ENCODE results near the gene COL2A1.
A peak's percentile ranks its signal among the peaks of the same experiment; 100 is the strongest.

Gene COL2A1

GRCh38 chr12:48025281-48025680 is 21.0 kb upstream of the COL2A1 start:
- H3K27me3 ChIP-seq (ENCODE audit: low read depth): no peaks in the 10 kb centered on the region
- H3K9me3 ChIP-seq: no peaks in the 10 kb centered on the region
- H3K36me3 ChIP-seq (replicated peaks): no peaks in the 10 kb centered on the region
- no peak for DNase-seq (ENCODE audit: low spot score in 2 of 2)
- H3K4me1 ChIP-seq: peaks cover 11% of the 10 kb centered on the region
- no peak overlapping the region for H3K4me3 ChIP-seq
- in situ Hi-C loops (cut with MboI; ENCODE audit: low sequenced_read_pairs): no loop called here

GRCh38 chr12:48024735-48025134 is 20.5 kb upstream of the COL2A1 start:
- in situ Hi-C loops (cut with MboI; ENCODE audit: low sequenced_read_pairs): no loop called here
- DNase-seq (ENCODE audit: low spot score in 2 of 2): no peak
- Histone ChIP-seq H3K9me3 (no peaks in the 10 kb centered on the region), H3K4me1 (peaks cover 11% of the 10 kb centered on the region), H3K36me3 (replicated peaks) (no peaks in the 10 kb centered on the region), H3K27me3 (ENCODE audit: low read depth) (no peaks in the 10 kb centered on the region), H3K4me3 (no peak overlapping the region)

GRCh38 chr12:48023386-48023785 is 19.1 kb upstream of the COL2A1 start:
- Histone ChIP-seq H3K4me3 (no peak overlapping the region), H3K4me1 (peaks cover 7% of the 10 kb centered on the region), H3K9me3 (no peaks in the 10 kb centered on the region), H3K36me3 (replicated peaks) (no peaks in the 10 kb centered on the region), H3K27me3 (ENCODE audit: low read depth) (no peaks in the 10 kb centered on the region)
- DNase-seq (ENCODE audit: low spot score in 2 of 2): no peak
- in situ Hi-C loops (cut with MboI; ENCODE audit: low sequenced_read_pairs): no loop called here

GRCh38 chr12:48022676-48023385 is 18.6 kb upstream of the COL2A1 start:
- in situ Hi-C loops (cut with MboI; ENCODE audit: low sequenced_read_pairs): no loop called here
- Histone ChIP-seq H3K27me3 (ENCODE audit: low read depth) (no peaks in the 10 kb centered on the region), H3K4me3 (no peak overlapping the region), H3K9me3 (no peaks in the 10 kb centered on the region), H3K36me3 (replicated peaks) (no peaks in the 10 kb centered on the region), H3K4me1 (peaks cover 7% of the 10 kb centered on the region)
- no peak for DNase-seq (ENCODE audit: low spot score in 2 of 2)

GRCh38 chr12:48022180-48022521 is 17.9 kb upstream of the COL2A1 start:
- Histone ChIP-seq H3K9me3 (no peaks in the 10 kb centered on the region), H3K27me3 (ENCODE audit: low read depth) (no peaks in the 10 kb centered on the region), H3K4me3 (no peak overlapping the region), H3K36me3 (replicated peaks) (no peaks in the 10 kb centered on the region), H3K4me1 (peaks cover 7% of the 10 kb centered on the region)
- in situ Hi-C loops (cut with MboI; ENCODE audit: low sequenced_read_pairs): no loop called here
- no peak for DNase-seq (ENCODE audit: low spot score in 2 of 2)

GRCh38 chr12:48021485-48022179 is 17.4 kb upstream of the COL2A1 start:
- DNase-seq (ENCODE audit: low spot score in 2 of 2): peak; percentile 54 to 66
- no peaks in the 10 kb centered on the region for H3K27me3 ChIP-seq (ENCODE audit: low read depth)
- no peaks in the 10 kb centered on the region for H3K9me3 ChIP-seq
- no peak overlapping the region for H3K4me3 ChIP-seq
- in situ Hi-C loops (cut with MboI; ENCODE audit: low sequenced_read_pairs): no loop called here
- H3K4me1 ChIP-seq: peaks cover 7% of the 10 kb centered on the region
- H3K36me3 ChIP-seq (replicated peaks): no peaks in the 10 kb centered on the region

GRCh38 chr12:48019639-48020265 is 15.5 kb upstream of the COL2A1 start:
- DNase-seq (ENCODE audit: low spot score in 2 of 2): no peak
- in situ Hi-C loops (cut with MboI; ENCODE audit: low sequenced_read_pairs): no loop called here
- Histone ChIP-seq H3K36me3 (replicated peaks) (no peaks in the 10 kb centered on the region), H3K4me3 (no peak overlapping the region), H3K27me3 (ENCODE audit: low read depth) (no peaks in the 10 kb centered on the region), H3K4me1 (peaks cover 7% of the 10 kb centered on the region), H3K9me3 (no peaks in the 10 kb centered on the region)

- no peaks in the 10 kb centered on the region for H3K27me3 ChIP-seq (ENCODE audit: low read depth)
- no peak for DNase-seq (ENCODE audit: low spot score in 2 of 2)
- H3K4me1 ChIP-seq: peaks cover 7% of the 10 kb centered on the region
- no peaks in the 10 kb centered on the region for H3K36me3 ChIP-seq (replicated peaks)
- no peaks in the 10 kb centered on the region for H3K9me3 ChIP-seq
- in situ Hi-C loops (cut with MboI; ENCODE audit: low sequenced_read_pairs): no loop called here
- no peak overlapping the region for H3K4me3 ChIP-seq
These were observed 14.3 kb upstream of the COL2A1 start for GRCh38 chr12:48018618-48018995.

- in situ Hi-C loops (cut with MboI; ENCODE audit: low sequenced_read_pairs): no loop called here
- Histone ChIP-seq H3K27me3 (ENCODE audit: low read depth) (no peaks in the 10 kb centered on the region; the same call in 1 of the 2 replicates), H3K36me3 (replicated peaks) (no peaks in the 10 kb centered on the region), H3K4me3 (no peak overlapping the region), H3K9me3 (no peaks in the 10 kb centered on the region), H3K4me1 (peaks cover 7% of the 10 kb centered on the region)
- DNase-seq (ENCODE audit: low spot score in 2 of 2): no peak
These were observed 13.8 kb upstream of the COL2A1 start for GRCh38 chr12:48017921-48018617.

- in situ Hi-C loops (cut with MboI; ENCODE audit: low sequenced_read_pairs): no loop called here
- Histone ChIP-seq H3K27me3 (ENCODE audit: low read depth) (peaks cover 2% of the 10 kb centered on the region; the same call in 1 of the 2 replicates), H3K36me3 (replicated peaks) (no peaks in the 10 kb centered on the region), H3K4me1 (peaks cover 7% of the 10 kb centered on the region), H3K4me3 (no peak overlapping the region), H3K9me3 (no peaks in the 10 kb centered on the region)
- no peak for DNase-seq (ENCODE audit: low spot score in 2 of 2)
These were observed 13.2 kb upstream of the COL2A1 start for GRCh38 chr12:48017496-48017895.

- in situ Hi-C loops (cut with MboI; ENCODE audit: low sequenced_read_pairs): no loop called here
- DNase-seq (ENCODE audit: low spot score in 2 of 2): no peak
- Histone ChIP-seq H3K27me3 (ENCODE audit: low read depth) (peaks cover 2% of the 10 kb centered on the region; the same call in 1 of the 2 replicates), H3K4me1 (peaks cover under 1% of the 10 kb centered on the region), H3K9me3 (no peaks in the 10 kb centered on the region), H3K4me3 (no peak overlapping the region), H3K36me3 (replicated peaks) (no peaks in the 10 kb centered on the region)
These were observed 12.2 kb upstream of the COL2A1 start for GRCh38 chr12:48016373-48017020.

GRCh38 chr12:48015954-48016353 is 11.7 kb upstream of the COL2A1 start:
- no peak for DNase-seq (ENCODE audit: low spot score in 2 of 2)
- Histone ChIP-seq H3K9me3 (no peaks in the 10 kb centered on the region), H3K4me1 (no peaks in the 10 kb centered on the region), H3K36me3 (replicated peaks) (no peaks in the 10 kb centered on the region), H3K4me3 (no peak overlapping the region), H3K27me3 (ENCODE audit: low read depth) (peaks cover 2% of the 10 kb centered on the region; the same call in 1 of the 2 replicates)
- in situ Hi-C loops (cut with MboI; ENCODE audit: low sequenced_read_pairs): no loop called here

- no peaks in the 10 kb centered on the region for H3K9me3 ChIP-seq
- H3K4me3 ChIP-seq: no peak overlapping the region
- in situ Hi-C loops (cut with MboI; ENCODE audit: low sequenced_read_pairs): no loop called here
- no peaks in the 10 kb centered on the region for H3K4me1 ChIP-seq
- H3K27me3 ChIP-seq (ENCODE audit: low read depth): peaks cover 2% of the 10 kb centered on the region; the same call in 1 of the 2 replicates
- H3K36me3 ChIP-seq (replicated peaks): no peaks in the 10 kb centered on the region
- DNase-seq (ENCODE audit: low spot score in 2 of 2): no peak
These were observed 10.9 kb upstream of the COL2A1 start for GRCh38 chr12:48015129-48015528.
